Astrocyte of the spinal cord (primary cell): ENCODE data around the gene PSG6.
"Not testable (repeated sequence)": the region's sequence is repeated elsewhere in the genome, so short reads cannot be mapped to it uniquely, and the experiment has no call there.

Experiments used
- DNase-seq: peaks from one replicate; pipeline ENCODE4 v3.0.0; 2011; ENCODE audit warnings: low read depth, low spot score
- H3K4me3 ChIP-seq: 2 replicates; pipeline ENCODE4 v1.5.1; 2011; ENCODE audit warnings: low read depth, mild to moderate bottlenecking, low read length, moderate library complexity
- CTCF ChIP-seq: IDR thresholded peaks from 2 replicates; pipeline ENCODE4 v1.5.1; 2012; ENCODE audit warnings: low read depth, mild to moderate bottlenecking, low read length, inconsistent platforms
- in situ Hi-C: cut with HindIII; loops from 2 replicates; pipeline ENCODE4 v1.10.0; 2017; ENCODE audit warnings: low sequenced_read_pairs

Gene PSG6

DNA sequence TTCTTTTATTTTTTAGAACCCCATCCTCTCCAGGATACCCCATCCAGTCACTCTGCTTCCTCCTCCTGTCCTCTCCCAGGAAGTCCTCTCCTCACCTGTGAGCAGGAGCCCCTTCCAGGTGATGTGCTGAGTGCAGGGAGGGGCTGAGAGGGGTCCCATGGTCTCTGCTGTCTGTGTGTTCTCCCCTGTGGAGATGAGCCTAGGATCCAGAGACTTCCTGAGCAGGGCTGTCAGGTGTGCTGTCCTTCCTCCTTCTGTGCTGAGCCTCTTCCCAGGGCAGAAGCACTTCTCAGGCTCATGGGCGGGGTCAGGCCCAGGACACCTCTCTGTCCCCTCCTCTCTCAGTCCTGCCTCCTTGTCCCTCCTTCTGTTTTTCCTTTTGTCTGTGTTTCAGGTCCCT is at the start of gene PSG6:
TSS of gene PSG6 (minus strand) at position 261 of the 400 bp plus-strand sequence. CDS start at position 159, 102 bp downstream.
- H3K4me3 ChIP-seq, DNase-seq, in situ Hi-C loops: not testable (repeated sequence)

GRCh38 chr19:42965176-42965575 is 47.5 kb upstream of the PSG6 start:
- in situ Hi-C loops: no loop called here
- no peak for TF ChIP-seq CTCF
- peak; percentile 1 for DNase-seq
- no peak overlapping the region for H3K4me3 ChIP-seq

DNA sequence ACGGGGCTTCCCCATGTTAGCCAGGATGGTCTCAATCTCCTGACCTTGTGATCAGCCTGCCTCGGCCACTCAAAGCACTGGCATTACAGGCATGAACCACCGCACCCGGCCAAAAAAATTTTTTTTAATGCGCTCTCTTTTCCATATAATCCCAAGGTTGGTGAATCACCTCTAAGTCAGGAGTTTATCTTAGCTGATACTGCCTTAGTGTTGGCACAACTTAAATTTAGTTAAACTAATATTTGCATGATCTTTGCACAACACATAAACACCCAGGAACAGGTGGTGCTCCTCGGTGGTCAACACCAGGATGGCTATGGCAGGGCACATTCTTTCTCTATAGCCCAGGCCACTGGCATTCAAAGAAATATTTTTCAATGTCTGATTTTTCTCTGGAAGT is 43.4 kb upstream of the PSG6 start:
- no peak for TF ChIP-seq CTCF
- DNase-seq: no peak
- in situ Hi-C loops: no loop called here
- no peak overlapping the region for H3K4me3 ChIP-seq

DNA sequence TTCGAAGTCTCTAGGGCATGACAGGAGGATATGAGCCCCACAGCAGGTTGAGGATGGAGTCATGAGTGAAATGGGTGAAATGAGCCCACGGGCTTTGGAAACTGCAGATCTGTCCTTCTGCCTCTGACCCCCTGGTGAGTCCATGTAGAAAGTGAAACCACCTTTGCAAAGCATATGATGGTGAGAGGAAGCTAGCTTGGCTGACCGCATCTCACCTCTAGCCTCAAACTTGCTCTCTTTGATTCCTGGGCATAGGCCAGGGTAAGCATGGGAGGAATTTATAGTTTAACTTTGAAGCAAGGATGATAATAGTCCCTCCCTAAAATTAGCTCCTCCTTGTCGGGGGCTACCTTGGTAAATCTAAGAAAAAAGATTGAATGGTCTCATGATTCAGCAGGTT is 34.4 kb upstream of the PSG6 start:
- DNase-seq, in situ Hi-C loops, H3K4me3 ChIP-seq: not testable (repeated sequence)

DNA sequence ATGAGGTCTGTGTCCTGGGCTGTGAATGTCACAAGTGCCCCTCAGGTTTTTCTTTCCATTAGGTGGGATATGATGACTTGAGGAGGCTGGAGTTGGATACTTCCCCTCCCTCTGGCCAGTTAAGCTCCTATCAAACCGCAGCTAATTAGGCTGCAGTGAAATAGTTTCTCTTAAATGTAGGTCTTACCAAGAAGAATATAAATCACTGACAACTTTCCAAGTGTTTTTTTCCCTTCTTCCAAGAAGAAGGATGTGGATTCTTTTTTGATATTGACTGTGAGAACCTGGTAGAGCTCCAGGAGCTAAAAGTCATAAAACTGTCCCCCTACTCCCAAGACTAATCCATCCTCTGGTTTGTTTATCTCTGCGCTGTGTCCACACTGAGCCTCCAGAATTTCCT is 33.8 kb upstream of the PSG6 start:
- H3K4me3 ChIP-seq, DNase-seq, in situ Hi-C loops: not testable (repeated sequence)

DNA sequence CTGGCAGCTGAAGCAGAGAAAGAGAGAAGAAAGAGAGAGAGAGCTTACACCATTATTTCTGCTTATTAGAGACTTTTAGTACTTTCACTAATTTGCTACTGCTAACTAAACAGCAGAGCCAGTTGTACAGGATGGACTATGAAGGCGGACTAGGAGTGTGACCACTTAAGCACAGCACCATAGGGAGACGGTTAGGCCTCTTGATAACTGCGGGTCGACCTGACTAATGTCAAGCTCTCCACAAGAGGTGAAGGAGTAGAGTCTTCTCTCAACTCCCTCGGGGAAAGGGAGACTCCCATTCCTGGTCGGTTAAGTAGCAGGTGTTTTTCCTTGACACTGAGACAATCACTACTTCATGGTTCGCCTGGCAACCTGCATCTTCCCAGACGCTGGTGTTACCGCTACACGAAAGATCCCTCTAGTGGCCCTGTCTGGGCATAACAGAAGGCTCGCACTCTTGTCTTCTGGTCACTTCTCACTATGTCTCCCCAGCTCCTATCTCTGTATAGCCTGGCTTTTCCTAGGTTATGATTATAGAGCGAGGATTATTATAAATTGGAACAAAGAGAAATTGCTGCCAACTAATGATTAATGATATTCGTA is 24.6 kb upstream of the PSG6 start:
- no peak overlapping the region for H3K4me3 ChIP-seq
- peak; percentile 13 for DNase-seq
- TF ChIP-seq CTCF: peak; percentile 67
- in situ Hi-C loops: no loop called here

DNA sequence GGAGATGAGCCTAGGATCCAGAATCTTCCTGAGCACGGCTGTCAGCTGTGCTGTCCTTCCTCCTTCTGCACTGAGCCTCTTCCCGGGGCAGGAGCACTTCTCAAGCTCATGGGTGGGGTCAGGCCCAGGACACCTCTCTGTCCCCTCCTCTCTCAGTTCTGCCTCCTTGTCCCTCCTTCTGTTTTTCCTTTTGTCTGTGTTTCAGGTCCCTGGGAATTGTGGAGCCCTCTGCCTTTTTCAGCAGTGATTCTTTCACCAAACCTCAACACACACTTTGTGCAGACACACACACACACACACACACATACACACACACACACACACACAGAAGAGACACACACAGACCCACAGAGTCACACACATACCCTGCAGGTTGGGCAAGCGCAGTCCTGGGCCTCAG is 19.4 kb upstream of the PSG6 start, which contains the start of gene PSG7:
TSS of gene PSG7 (minus strand) at position 101 of the 400 bp plus-strand sequence. CDS start 131 bp downstream, outside the sequence.
- DNase-seq, in situ Hi-C loops, H3K4me3 ChIP-seq: not testable (repeated sequence)

GRCh38 chr19:42934726-42935125 is 17.0 kb upstream of the PSG6 start:
- in situ Hi-C loops, H3K4me3 ChIP-seq, DNase-seq: not testable (repeated sequence)

DNA sequence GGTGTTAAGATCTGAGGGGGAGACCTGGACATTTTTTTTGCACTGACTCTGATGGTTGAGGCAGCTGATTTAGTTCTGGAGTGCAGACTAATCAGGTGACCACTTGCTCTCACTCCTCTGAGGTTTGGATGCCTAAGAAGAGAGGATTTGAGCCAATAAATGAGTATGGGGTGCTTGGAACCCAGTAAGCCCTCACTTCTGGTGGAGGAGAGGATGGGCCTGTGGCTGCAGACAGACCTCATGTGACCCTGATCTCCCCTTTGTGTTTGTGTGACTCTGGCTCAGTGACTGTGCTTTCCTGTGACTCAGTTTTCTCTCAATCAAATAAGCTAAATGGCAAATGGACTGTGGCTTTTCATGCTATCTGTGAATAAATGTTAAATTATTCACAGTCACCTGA is 16.5 kb upstream of the PSG6 start:
- in situ Hi-C loops, H3K4me3 ChIP-seq: not testable (repeated sequence)
- DNase-seq: peak; percentile 11

DNA sequence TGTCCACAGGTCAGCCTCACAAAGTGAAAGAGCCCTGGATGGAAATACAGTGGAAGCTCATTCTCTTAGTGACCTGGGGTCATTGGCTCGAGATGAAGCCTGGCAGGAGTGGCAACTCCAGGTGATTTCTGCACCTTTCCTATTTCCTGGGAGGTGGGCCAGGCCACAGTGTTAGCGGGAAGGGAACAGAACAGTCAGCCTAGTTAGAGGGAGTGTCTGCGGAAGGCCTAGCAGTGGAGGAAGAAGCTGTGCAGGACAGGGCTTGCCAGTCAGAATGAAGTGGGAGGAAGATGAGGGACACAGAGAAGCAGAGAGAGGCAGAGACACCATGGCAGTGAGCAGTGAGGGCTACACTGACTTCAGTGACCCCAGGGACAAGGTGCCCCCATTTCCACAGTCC is 15.7 kb upstream of the PSG6 start:
- DNase-seq, H3K4me3 ChIP-seq, in situ Hi-C loops: not testable (repeated sequence)

DNA sequence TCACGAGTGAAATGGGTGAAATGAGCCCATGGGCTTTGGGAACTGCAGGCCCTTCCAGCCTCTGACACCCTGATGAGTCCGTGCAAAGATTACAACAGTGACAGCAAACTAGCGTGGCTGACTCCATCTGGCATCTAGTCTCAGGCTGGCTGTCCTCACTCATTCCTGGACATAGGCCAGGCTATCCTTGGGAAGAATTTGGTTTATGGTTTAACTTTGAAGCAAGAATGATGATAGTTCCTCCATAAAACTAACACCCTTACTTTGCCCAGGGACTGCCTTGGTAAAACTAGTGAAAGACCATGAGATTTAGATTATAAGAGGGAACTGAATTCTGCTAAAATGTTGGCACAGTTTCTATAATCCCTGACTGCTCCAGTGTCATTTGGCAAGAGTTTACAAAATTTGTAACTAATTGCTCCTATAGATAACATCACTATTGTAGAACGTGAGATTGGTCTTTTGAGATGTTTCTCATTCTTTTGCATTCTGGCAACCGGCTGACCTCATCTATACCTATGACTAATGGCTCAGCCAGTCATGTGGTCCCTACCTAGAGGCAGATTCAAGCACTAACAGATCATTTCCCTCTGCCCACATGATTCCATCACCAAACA is 14.9 kb upstream of the PSG6 start:
- DNase-seq: peak; percentile 68

More for the DNA sequence above, 14.9 kb upstream of the PSG6 start:
- H3K4me3 ChIP-seq, in situ Hi-C loops: not testable (repeated sequence)
